GM12878 (cell line): Measurements from ENCODE around the gene OSBPL3. TPM values are rescaled to one million over a fixed set of nuclear protein-coding genes. Genes with fewer than 3 reads are reported as not detected.

Source experiments
- ATAC-seq: fragments of 200-7000 bp; cut with Tn5 transposase; 3 replicates; pipeline ENCODE4 v1.9.1; 2020; ENCODE audit warnings: mild to moderate bottlenecking, moderate library complexity
- BruUV-seq: library from RNA; stranded (reverse); fragments of 400-500 nt; replicated peaks from 2 replicates; lab custom pipeline; 2021; lab: Mats Ljungman, UMichigan
- CTCF ChIA-PET: fragments of 300-600 bp; sonication (Branson Sonifier 250); formaldehyde crosslinking; extraction: SDS; loops from one replicate; lab custom pipeline; 2021; ENCODE audit warnings: inconsistent platforms; lab: Yijun Ruan, JAX
- POLR2A ChIA-PET: fragments of 350-600 bp; formaldehyde crosslinking; extraction: SDS; loops from one replicate; lab custom pipeline; 2021; ENCODE audit warnings: inconsistent platforms; lab: Charles Lee
- RAD21 ChIA-PET: fragments of 300-600 bp; sonication (Branson Sonifier 250); formaldehyde crosslinking; loops from one replicate; lab custom pipeline; 2023; ENCODE audit warnings: antibody characterized with exemption; ENCODE audit not compliant: unreplicated experiment; lab: Charles Lee
- SMC1A ChIA-PET: fragments of 300-600 bp; sonication (Branson Sonifier 250); formaldehyde crosslinking; loops from one replicate; lab custom pipeline; 2023; ENCODE audit not compliant: unreplicated experiment, uncharacterized antibody; lab: Charles Lee
- DNase-seq: peaks from one replicate; pipeline ENCODE4 v3.0.0-alpha.2; 2011; ENCODE audit warnings: low read depth, low spot score
- FAIRE-seq: peaks from 3 replicates; lab custom pipeline; 2011; peaks lifted over from hg19 to GRCh38; lab: Jason Lieb, UNC
- H2AFZ ChIP-seq: 2 replicates; pipeline ENCODE4 v1.6.0; 2011; ENCODE audit warnings: low read depth, low read length, control low read depth; ENCODE audit not compliant: control insufficient read depth
- H3K27ac ChIP-seq: 2 replicates; pipeline ENCODE4 v1.5.1; 2011; ENCODE audit warnings: control low read depth; ENCODE audit not compliant: control insufficient read depth, insufficient read depth
- H3K27me3 ChIP-seq, 2 experiments: replicated peaks in 1 of 2; 2 replicates each; pipeline versions ENCODE4 v1.6.0 to v1.6.1; 2011; ENCODE audit warnings: low read length in 1 of 2; ENCODE audit not compliant: control insufficient read depth in 2 of 2, insufficient read depth in 2 of 2
- H3K36me3 ChIP-seq, 2 experiments: 2 replicates each; pipeline ENCODE4 v1.5.1; 2011; ENCODE audit warnings: low read length in 1 of 2; ENCODE audit not compliant: control insufficient read depth in 2 of 2, insufficient read depth in 2 of 2
- H3K4me1 ChIP-seq: 2 replicates; pipeline ENCODE4 v1.6.1; 2011; ENCODE audit warnings: mild to moderate bottlenecking, low read length, moderate library complexity, mixed read lengths; ENCODE audit not compliant: control insufficient read depth, insufficient read depth
- H3K4me2 ChIP-seq: 2 replicates; pipeline ENCODE4 v1.6.0; 2011; ENCODE audit warnings: control low read depth; ENCODE audit not compliant: control insufficient read depth, insufficient read depth
- H3K4me3 ChIP-seq: fragments of 200-600 bp; sonication (generic); 2 replicates; pipeline ENCODE4 v1.5.1; 2016
- H3K79me2 ChIP-seq: 2 replicates; pipeline ENCODE4 v1.6.0; 2011; ENCODE audit warnings: low read length; ENCODE audit not compliant: control insufficient read depth, insufficient read depth
- H3K9ac ChIP-seq: 2 replicates; pipeline ENCODE4 v1.8.0; 2011; ENCODE audit warnings: low read length, control low read depth, mixed read lengths; ENCODE audit not compliant: control insufficient read depth, insufficient read depth
- H3K9me3 ChIP-seq: replicated peaks from 3 replicates; pipeline ENCODE4 v1.5.1; 2011; ENCODE audit warnings: mild to moderate bottlenecking, low read length; ENCODE audit not compliant: control insufficient read depth, insufficient read depth
- H4K20me1 ChIP-seq: 2 replicates; pipeline ENCODE4 v1.6.0; 2011; ENCODE audit not compliant: control insufficient read depth, insufficient read depth
- BACH1 ChIP-seq: fragments of 450-650 bp; IDR thresholded peaks from 2 replicates; pipeline ENCODE4 v1.6.1; 2017; ENCODE audit warnings: mild to moderate bottlenecking, borderline replicate concordance
- CBX3 ChIP-seq: fragments of 200-600 bp; sonication (generic); IDR thresholded peaks from 2 replicates; pipeline ENCODE4 v1.6.1; 2016; ENCODE audit warnings: low read depth, borderline replicate concordance
- CBX5 ChIP-seq: sonication (generic); IDR thresholded peaks from 2 replicates; pipeline ENCODE4 v1.6.1; 2016; ENCODE audit warnings: low read depth, moderate library complexity, mild to moderate bottlenecking, inconsistent platforms
- CEBPB ChIP-seq, 2 experiments: fragments of 150-350 bp in 1 of 2; IDR thresholded peaks; 2 replicates each; pipeline ENCODE4 v1.6.1; 2012 to 2014; ENCODE audit warnings: low read depth in 2 of 2, low read length in 2 of 2, borderline replicate concordance in 1 of 2, inconsistent platforms in 1 of 2
- CHD4 ChIP-seq: fragments of 200-600 bp; sonication (generic); IDR thresholded peaks from 2 replicates; pipeline ENCODE4 v1.6.1; 2016; ENCODE audit warnings: mild to moderate bottlenecking
- HCFC1 ChIP-seq: fragments of 150-350 bp; IDR thresholded peaks from 2 replicates; pipeline ENCODE4 v1.6.1; 2014; ENCODE audit warnings: low read length
- HDAC2 ChIP-seq: fragments of 200-600 bp; sonication (generic); IDR thresholded peaks from 2 replicates; pipeline ENCODE4 v1.6.1; 2017
- IRF4 ChIP-seq: IDR thresholded peaks from 2 replicates; pipeline ENCODE4 v1.6.1; 2011; ENCODE audit warnings: low read depth, low read length
- NFYB ChIP-seq: IDR thresholded peaks from 2 replicates; pipeline ENCODE4 v1.6.1; 2011; ENCODE audit warnings: low read depth, mild to moderate bottlenecking, low read length, improper control_type of control experiment, moderate library complexity; ENCODE audit not compliant: insufficient read depth
- SIX5 ChIP-seq: IDR thresholded peaks from 2 replicates; pipeline ENCODE4 v1.6.1; 2011; ENCODE audit warnings: mild to moderate bottlenecking, low read depth, low read length, moderate library complexity; ENCODE audit not compliant: severe bottlenecking
- SMC3 ChIP-seq: IDR thresholded peaks from 2 replicates; pipeline ENCODE4 v1.6.1; 2011; ENCODE audit warnings: low read length, improper control_type of control experiment, borderline replicate concordance
- YBX1 ChIP-seq: fragments of 450-650 bp; IDR thresholded peaks from 2 replicates; pipeline ENCODE4 v1.6.1; 2016; ENCODE audit warnings: antibody characterized with exemption
- ZNF274 ChIP-seq: IDR thresholded peaks from one replicate; pipeline ENCODE4 v1.8.0; 2011; ENCODE audit not compliant: insufficient read length, insufficient read depth
- WGBS: methylation state at CpG from one replicate; pipeline ENCODE4 v1.1.6; 2016; ENCODE audit warnings: low lambda C conversion rate; ENCODE audit not compliant: insufficient replicate concordance, insufficient coverage; ENCODE audit errors: missing lambda C conversion rate; 5-methylcytosine and 5-hydroxymethylcytosine counted together
- in situ Hi-C: fragments of 300-500 bp; cut with MboI; formaldehyde crosslinking; loops from 9 replicates; pipeline ENCODE4 v1.14.3; 2018; ENCODE audit warnings: mixed read lengths
- intact Hi-C: fragments of 100-400 bp; cut with micrococcal nuclease; formaldehyde crosslinking; loops from one replicate; pipeline ENCODE4 v1.14.2; 2022; ENCODE audit not compliant: unreplicated experiment
- polyA plus RNA-seq, 11 experiments: library from polyadenylated mRNA; depleted of rRNA in 4 of 11; unstranded in 6 of 11; stranded (reverse) in 5 of 11; fragments of >200 nt; fragmentation: Nextera tagmentation in 4 of 11; fragmentation: Illumina TruSeq in 1 of 11; extraction: Ambion mirVana in 4 of 11; extraction: Trizol in 1 of 11; gene quantifications; 1 replicate in 1 of 11; 2 replicates in 10 of 11; pipeline versions ENCODE4 v1.2.1 to v1.2.3, GENCODE V29; 2011 to 2016; ENCODE audit warnings: inconsistent platforms in 2 of 11, missing spikeins in 2 of 11, low read depth in 1 of 11
- total RNA-seq, 4 experiments: library from RNA; depleted of rRNA in 3 of 4; stranded (reverse); fragments of >200 nt in 3 of 4; fragmentation: Illumina TruSeq in 1 of 4; extraction: Trizol in 1 of 4; gene quantifications; 2 replicates each; pipeline versions ENCODE4 v1.2.1 to v1.2.3, GENCODE V29; 2013 to 2021
- TF ChIP-seq, protein P1 (sequence below): fragments of 450-650 bp; conservative IDR thresholded peaks from 2 replicates; pipeline ENCODE4 v1.6.1; 2017; ENCODE audit warnings: mild to moderate bottlenecking, moderate library complexity
- TF ChIP-seq, protein P2 (sequence below): IDR thresholded peaks from 2 replicates; pipeline ENCODE4 v1.6.1; 2012; ENCODE audit warnings: low read depth, low read length, improper control_type of control experiment
- TF ChIP-seq, protein P3 (sequence below): IDR thresholded peaks from 2 replicates; pipeline ENCODE4 v1.6.1; 2012; ENCODE audit warnings: low read depth, low read length, improper control_type of control experiment
- TF ChIP-seq, protein P4 (sequence below): IDR thresholded peaks from 2 replicates; pipeline ENCODE4 v1.6.1; 2012; ENCODE audit warnings: low read depth, low read length, improper control_type of control experiment

Gene OSBPL3
- total and polyA plus RNA-seq, 10 of the 15 experiments (the other 5 are each of a cell fraction or from before 2014, with no cell fraction given) = 6.1 to 46.6 (median 27.0) TPM

- TF ChIP-seq, protein P1, sequence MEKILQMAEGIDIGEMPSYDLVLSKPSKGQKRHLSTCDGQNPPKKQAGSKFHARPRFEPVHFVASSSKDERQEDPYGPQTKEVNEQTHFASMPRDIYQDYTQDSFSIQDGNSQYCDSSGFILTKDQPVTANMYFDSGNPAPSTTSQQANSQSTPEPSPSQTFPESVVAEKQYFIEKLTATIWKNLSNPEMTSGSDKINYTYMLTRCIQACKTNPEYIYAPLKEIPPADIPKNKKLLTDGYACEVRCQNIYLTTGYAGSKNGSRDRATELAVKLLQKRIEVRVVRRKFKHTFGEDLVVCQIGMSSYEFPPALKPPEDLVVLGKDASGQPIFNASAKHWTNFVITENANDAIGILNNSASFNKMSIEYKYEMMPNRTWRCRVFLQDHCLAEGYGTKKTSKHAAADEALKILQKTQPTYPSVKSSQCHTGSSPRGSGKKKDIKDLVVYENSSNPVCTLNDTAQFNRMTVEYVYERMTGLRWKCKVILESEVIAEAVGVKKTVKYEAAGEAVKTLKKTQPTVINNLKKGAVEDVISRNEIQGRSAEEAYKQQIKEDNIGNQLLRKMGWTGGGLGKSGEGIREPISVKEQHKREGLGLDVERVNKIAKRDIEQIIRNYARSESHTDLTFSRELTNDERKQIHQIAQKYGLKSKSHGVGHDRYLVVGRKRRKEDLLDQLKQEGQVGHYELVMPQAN = no peak
Observed at GRCh38 chr7:24966802-24967201, 13.2 kb downstream of the OSBPL3 start (continued).

- TSS peak; percentile 86 for BruUV-seq
- Histone ChIP-seq H3K4me2 (peak overlapping the region; percentile 88), H2AFZ (no peak overlapping the region), H3K79me2 (peaks cover 92% of the 10 kb centered on the region), H3K4me1 (peaks cover 65% of the 10 kb centered on the region), H4K20me1 (no peaks in the 10 kb centered on the region), H3K27ac (peak overlapping the region; percentile 82), H3K9me3 (no peaks in the 10 kb centered on the region), H3K27me3 (no peaks in the 10 kb centered on the region), H3K9ac (peak overlapping the region; percentile 65), H3K36me3 (no peaks in the 10 kb centered on the region), H3K4me3 (peak overlapping the region; percentile 44; the same call in 1 of the 2 replicates)
- FAIRE-seq (peak; percentile 86), ATAC-seq (peak; percentile 78), DNase-seq (peak; percentile 98)
- WGBS = 2% methylated on average over 8 of the region's 8 CpGs
- ChIA-PET SMC1A (interaction anchor here (1.0 to 12.8 kb wide), 22 partner anchors 9 to 145 kb away, joined by 3 to 189 read pairs (median 6); partner anchors contain the start of gene OSBPL3), POLR2A (interaction anchor here (0.6 to 7.0 kb wide), 10 partner anchors 13 to 145 kb away, joined by 3 to 68 read pairs (median 6); partner anchors contain the start of gene OSBPL3), RAD21 (interaction anchor here (0.7 to 10.0 kb wide), 15 partner anchors 11 to 1195 kb away, joined by 3 to 106 read pairs (median 6); partner anchors contain the start of gene OSBPL3), CTCF (interaction anchor here (0.9 to 2.8 kb wide), 12 partner anchors 14 to 154 kb away, joined by 3 to 43 read pairs (median 4); partner anchors contain the start of gene OSBPL3)
- intact Hi-C loops (loop anchor here (1.0 to 10.0 kb wide), 4 partner anchors 67 to 1371 kb away; partner anchors contain the start of gene CCDC126), in situ Hi-C loops (no loop called here)
- no peak for TF ChIP-seq CHD4
- no peak for TF ChIP-seq YBX1
- TF ChIP-seq CBX3 = no peak
- TF ChIP-seq ZNF274 = no peak
- no peak for TF ChIP-seq HCFC1
- TF ChIP-seq CEBPB (IDR thresholded peaks at IDR 0.05; ENCODE audit: borderline replicate concordance in 1 of 2, low read depth in 2 of 2, low read length in 2 of 2) = peak in 1 of 2 experiments; percentile 81; a peak in 2 of 4 replicates
- TF ChIP-seq, protein P2, sequence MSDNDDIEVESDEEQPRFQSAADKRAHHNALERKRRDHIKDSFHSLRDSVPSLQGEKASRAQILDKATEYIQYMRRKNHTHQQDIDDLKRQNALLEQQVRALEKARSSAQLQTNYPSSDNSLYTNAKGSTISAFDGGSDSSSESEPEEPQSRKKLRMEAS = no peak
- TF ChIP-seq HDAC2 = no peak
- TF ChIP-seq IRF4 = peak; percentile 84
- TF ChIP-seq CBX5 = 0 out of 2 replicates have a peak, but pooled peaks have one; percentile 93
- TF ChIP-seq SMC3 = peak; percentile 12; the same call in 1 of the 2 replicates
- TF ChIP-seq SIX5 = no peak
- peak; percentile 80; the same call in 1 of the 2 replicates for TF ChIP-seq BACH1
- TF ChIP-seq, protein P3, sequence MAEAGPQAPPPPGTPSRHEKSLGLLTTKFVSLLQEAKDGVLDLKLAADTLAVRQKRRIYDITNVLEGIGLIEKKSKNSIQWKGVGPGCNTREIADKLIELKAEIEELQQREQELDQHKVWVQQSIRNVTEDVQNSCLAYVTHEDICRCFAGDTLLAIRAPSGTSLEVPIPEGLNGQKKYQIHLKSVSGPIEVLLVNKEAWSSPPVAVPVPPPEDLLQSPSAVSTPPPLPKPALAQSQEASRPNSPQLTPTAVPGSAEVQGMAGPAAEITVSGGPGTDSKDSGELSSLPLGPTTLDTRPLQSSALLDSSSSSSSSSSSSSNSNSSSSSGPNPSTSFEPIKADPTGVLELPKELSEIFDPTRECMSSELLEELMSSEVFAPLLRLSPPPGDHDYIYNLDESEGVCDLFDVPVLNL = no peak
- no peak for TF ChIP-seq NFYB
- TF ChIP-seq, protein P4, sequence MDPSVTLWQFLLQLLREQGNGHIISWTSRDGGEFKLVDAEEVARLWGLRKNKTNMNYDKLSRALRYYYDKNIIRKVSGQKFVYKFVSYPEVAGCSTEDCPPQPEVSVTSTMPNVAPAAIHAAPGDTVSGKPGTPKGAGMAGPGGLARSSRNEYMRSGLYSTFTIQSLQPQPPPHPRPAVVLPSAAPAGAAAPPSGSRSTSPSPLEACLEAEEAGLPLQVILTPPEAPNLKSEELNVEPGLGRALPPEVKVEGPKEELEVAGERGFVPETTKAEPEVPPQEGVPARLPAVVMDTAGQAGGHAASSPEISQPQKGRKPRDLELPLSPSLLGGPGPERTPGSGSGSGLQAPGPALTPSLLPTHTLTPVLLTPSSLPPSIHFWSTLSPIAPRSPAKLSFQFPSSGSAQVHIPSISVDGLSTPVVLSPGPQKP = no peak
Observed at GRCh38 chr7:24965831-24966708, 13.9 kb downstream of the OSBPL3 start.
